ENCODE results near the gene AUTS2.

AUTS2 gene

DNA sequence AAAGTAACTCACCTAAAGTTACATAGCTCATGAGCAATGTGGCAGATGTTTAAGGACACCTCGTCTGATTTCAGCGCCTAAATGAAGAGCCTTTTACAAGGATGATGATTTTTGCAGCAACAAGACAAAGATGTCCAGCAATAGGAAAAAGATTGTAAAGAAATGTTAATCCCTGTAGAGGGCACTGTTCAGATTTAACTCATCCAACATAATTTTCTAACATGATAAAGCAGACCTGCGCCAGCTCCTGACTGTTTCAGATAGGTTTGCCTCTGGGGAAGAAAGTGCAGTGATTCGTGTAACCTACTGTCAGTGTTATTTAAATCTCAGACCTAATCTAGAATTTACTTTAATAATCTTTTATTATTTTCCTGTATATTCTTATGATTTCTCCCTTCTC, 595.2 kb downstream of the AUTS2 start:
- no peaks in the 10 kb centered on the region for H3K36me3 ChIP-seq (ENCODE audit: low read depth)
- peaks cover 2% of the 10 kb centered on the region for H3K9me3 ChIP-seq (ENCODE audit: severe bottlenecking)
- peak; percentile 47 for TF ChIP-seq CTCF (IDR thresholded peaks at IDR 0.05; ENCODE audit: poor library complexity, severe bottlenecking)
- H3K27ac ChIP-seq (ENCODE audit: poor library complexity, severe bottlenecking) = no peak overlapping the region
- no peak for DNase-seq (ENCODE audit: low spot score)
- ATAC-seq (ENCODE audit: low read depth) = no peak
- H3K27me3 ChIP-seq (ENCODE audit: insufficient read depth, poor library complexity, severe bottlenecking) = no peaks in the 10 kb centered on the region
- H3K4me1 ChIP-seq (ENCODE audit: insufficient read depth, poor library complexity, severe bottlenecking) = no peaks in the 10 kb centered on the region
- no peak overlapping the region for H3K4me3 ChIP-seq (ENCODE audit: severe bottlenecking)

DNA sequence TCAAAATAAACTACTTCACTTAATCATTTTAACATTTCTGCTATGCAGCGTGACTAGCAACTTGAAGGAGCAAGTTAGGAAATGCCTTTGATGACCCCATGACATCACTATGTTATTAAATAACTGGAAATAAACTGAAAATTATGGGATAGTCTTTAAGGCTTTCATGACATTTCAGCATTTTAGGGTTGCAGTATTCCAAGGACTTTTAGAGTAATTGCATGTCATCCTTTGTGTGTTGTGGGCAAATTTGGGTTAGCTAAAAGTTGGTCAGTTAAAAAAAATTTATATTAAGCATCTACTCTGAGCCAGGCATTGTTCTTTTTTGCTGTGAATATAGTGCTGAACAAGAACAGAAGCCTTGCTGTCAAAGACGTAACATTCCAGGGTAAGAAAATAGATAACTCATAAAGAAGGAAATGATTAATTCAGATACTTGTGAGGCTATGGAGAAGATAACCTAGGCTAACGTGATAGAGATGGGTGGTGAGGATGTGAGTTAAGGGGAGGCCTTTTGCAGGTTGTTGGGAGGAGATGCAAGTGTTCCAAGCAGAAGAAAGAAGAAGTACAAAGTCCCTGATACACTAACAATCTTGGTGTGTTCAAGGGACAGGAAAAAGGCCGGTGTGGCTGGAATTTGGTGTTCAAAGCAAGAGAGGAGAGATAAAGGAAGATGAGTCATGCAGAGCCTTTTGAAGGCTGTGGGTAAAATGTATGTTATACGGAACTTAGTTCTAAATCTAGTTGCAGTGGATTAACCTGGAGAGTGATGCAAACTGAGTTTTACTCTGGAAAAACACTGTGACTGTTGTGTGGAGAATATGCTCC, 610.2 kb downstream of the AUTS2 start:
- DNase-seq (ENCODE audit: low spot score) (no peak), ATAC-seq (ENCODE audit: low read depth) (no peak)
- H3K36me3 ChIP-seq (ENCODE audit: low read depth) = no peaks in the 10 kb centered on the region
- no peak for TF ChIP-seq CTCF (IDR thresholded peaks at IDR 0.05; ENCODE audit: poor library complexity, severe bottlenecking)
- H3K27ac ChIP-seq (ENCODE audit: poor library complexity, severe bottlenecking) = no peak overlapping the region
- no peaks in the 10 kb centered on the region for H3K4me1 ChIP-seq (ENCODE audit: insufficient read depth, poor library complexity, severe bottlenecking)
- no peak overlapping the region for H3K4me3 ChIP-seq (ENCODE audit: severe bottlenecking)
- no peaks in the 10 kb centered on the region for H3K27me3 ChIP-seq (ENCODE audit: insufficient read depth, poor library complexity, severe bottlenecking)
- H3K9me3 ChIP-seq (ENCODE audit: severe bottlenecking) = no peaks in the 10 kb centered on the region

DNA sequence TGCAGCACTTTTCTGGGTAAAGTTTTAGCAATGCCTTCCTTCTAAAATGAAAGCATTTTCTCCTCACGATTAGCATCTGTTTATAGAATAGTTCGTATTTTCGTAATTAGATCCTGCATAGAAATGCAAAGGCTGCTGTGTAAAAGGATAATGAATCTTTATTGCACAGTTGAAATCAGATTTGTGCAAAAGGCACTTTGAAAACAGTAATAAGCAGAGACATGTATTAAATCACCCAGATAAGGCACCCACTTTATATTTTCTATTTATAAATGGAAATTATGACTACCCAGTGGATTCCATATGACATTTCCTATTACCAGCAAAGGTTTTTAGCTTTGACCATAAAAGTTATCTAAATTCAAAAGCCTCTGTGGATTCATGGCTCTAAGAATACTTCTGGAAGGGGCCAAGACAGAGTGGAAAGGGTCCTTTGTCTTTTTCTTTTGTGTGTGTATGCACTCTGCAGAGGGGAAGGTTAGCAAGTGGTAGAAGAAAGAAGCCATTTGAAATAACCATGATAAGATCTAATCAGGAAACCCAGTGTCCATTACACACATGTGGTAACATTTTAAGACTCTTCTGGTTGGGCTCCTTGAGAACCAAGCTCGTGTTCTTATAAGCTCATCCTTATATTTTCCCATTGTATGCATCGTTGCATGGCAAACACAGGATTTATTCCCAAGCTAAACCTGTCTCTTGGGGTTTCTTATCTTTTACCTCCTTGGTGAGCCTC, 612.1 kb downstream of the AUTS2 start:
- no peaks in the 10 kb centered on the region for H3K27me3 ChIP-seq (ENCODE audit: insufficient read depth, poor library complexity, severe bottlenecking)
- H3K4me3 ChIP-seq (ENCODE audit: severe bottlenecking) = no peak overlapping the region
- ATAC-seq (ENCODE audit: low read depth) (no peak), DNase-seq (ENCODE audit: low spot score) (no peak)
- no peaks in the 10 kb centered on the region for H3K9me3 ChIP-seq (ENCODE audit: severe bottlenecking)
- H3K27ac ChIP-seq (ENCODE audit: poor library complexity, severe bottlenecking) = no peak overlapping the region
- H3K36me3 ChIP-seq (ENCODE audit: low read depth) = no peaks in the 10 kb centered on the region
- no peak for TF ChIP-seq CTCF (IDR thresholded peaks at IDR 0.05; ENCODE audit: poor library complexity, severe bottlenecking)
- H3K4me1 ChIP-seq (ENCODE audit: insufficient read depth, poor library complexity, severe bottlenecking) = no peaks in the 10 kb centered on the region

- no peak for TF ChIP-seq CTCF (IDR thresholded peaks at IDR 0.05; ENCODE audit: poor library complexity, severe bottlenecking)
- no peak overlapping the region for H3K4me3 ChIP-seq (ENCODE audit: severe bottlenecking)
- H3K4me1 ChIP-seq (ENCODE audit: insufficient read depth, poor library complexity, severe bottlenecking) = no peaks in the 10 kb centered on the region
- H3K27ac ChIP-seq (ENCODE audit: poor library complexity, severe bottlenecking) = no peak overlapping the region
- no peak for DNase-seq (ENCODE audit: low spot score)
- no peaks in the 10 kb centered on the region for H3K36me3 ChIP-seq (ENCODE audit: low read depth)
- H3K27me3 ChIP-seq (ENCODE audit: insufficient read depth, poor library complexity, severe bottlenecking) = no peaks in the 10 kb centered on the region
- no peak for ATAC-seq (ENCODE audit: low read depth)
- H3K9me3 ChIP-seq (ENCODE audit: severe bottlenecking) = no peaks in the 10 kb centered on the region
Measured at GRCh38 chr7:70210936-70211310, 612.6 kb downstream of the AUTS2 start.

DNA sequence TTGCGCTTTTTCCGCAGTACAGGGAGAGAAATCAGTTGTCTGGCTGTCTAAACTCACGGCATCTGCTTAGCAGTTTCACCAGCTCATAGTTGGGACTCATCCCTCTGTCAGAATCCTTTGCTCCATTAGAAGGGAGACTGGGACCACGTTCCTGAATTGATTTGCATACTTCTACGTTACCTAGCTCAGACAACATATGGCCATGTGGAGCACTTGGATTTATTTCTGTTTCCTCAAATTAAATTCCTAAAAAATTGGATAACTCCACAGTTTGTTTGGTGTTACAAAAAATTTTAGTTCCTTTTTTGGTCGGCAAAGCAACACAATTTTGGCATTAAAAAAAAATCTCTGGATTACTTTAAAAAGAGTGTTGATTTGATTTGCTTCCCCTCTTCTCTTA, 614.0 kb downstream of the AUTS2 start:
- Histone ChIP-seq H3K27me3 (ENCODE audit: insufficient read depth, poor library complexity, severe bottlenecking) (no peaks in the 10 kb centered on the region), H3K36me3 (ENCODE audit: low read depth) (no peaks in the 10 kb centered on the region), H3K4me1 (ENCODE audit: insufficient read depth, poor library complexity, severe bottlenecking) (no peaks in the 10 kb centered on the region), H3K9me3 (ENCODE audit: severe bottlenecking) (no peaks in the 10 kb centered on the region), H3K4me3 (ENCODE audit: severe bottlenecking) (no peak overlapping the region), H3K27ac (ENCODE audit: poor library complexity, severe bottlenecking) (no peak overlapping the region)
- no peak for TF ChIP-seq CTCF (IDR thresholded peaks at IDR 0.05; ENCODE audit: poor library complexity, severe bottlenecking)
- ATAC-seq (ENCODE audit: low read depth) (no peak), DNase-seq (ENCODE audit: low spot score) (no peak)
